Nephron progenitor cell (in vitro differentiated cells): ENCODE data around the gene PRM2.
A peak's percentile ranks its signal among the peaks of the same experiment; 100 is the strongest.

Experiments used
- DNase-seq: peaks from one replicate; pipeline ENCODE4 v3.0.0; 2021
- H3K27ac Mint-ChIP-seq: 2 replicates; pipeline ENCODE4 v1.8.0; 2021; ENCODE audit warnings: mild to moderate bottlenecking, moderate library complexity, mixed read lengths
- H3K27me3 Mint-ChIP-seq: 2 replicates; pipeline ENCODE4 v1.8.0; 2021; ENCODE audit warnings: mild to moderate bottlenecking, low read depth, mixed read lengths; ENCODE audit not compliant: poor library complexity
- H3K36me3 Mint-ChIP-seq: 2 replicates; pipeline ENCODE4 v1.8.0; 2021; ENCODE audit warnings: low read depth, mixed read lengths
- H3K4me1 Mint-ChIP-seq: 2 replicates; pipeline ENCODE4 v1.8.0; 2021; ENCODE audit warnings: mixed read lengths
- H3K4me3 Mint-ChIP-seq: 2 replicates; pipeline ENCODE4 v1.8.0; 2021; ENCODE audit warnings: mild to moderate bottlenecking, moderate library complexity, mixed read lengths
- H3K9me3 Mint-ChIP-seq: 2 replicates; pipeline ENCODE4 v1.8.0; 2021; ENCODE audit warnings: mild to moderate bottlenecking, moderate library complexity, mixed read lengths
- TF ChIP-seq, protein P1 (sequence below): fragments of 200-600 bp; sonication (generic); IDR thresholded peaks from 2 replicates; pipeline ENCODE4 v1.5.0; 2021; ENCODE audit warnings: antibody characterized with exemption

The PRM2 gene

GRCh38 chr16:11276143-11276895, at the start of gene PRM2:
Gene PRM2, minus strand, starts transcription at chr16:11276480. Its CDS starts 110 bp downstream, at chr16:11276370.
- Mint-ChIP-seq H3K4me3 (no peak within 1 kb of the TSS), H3K27me3 (peaks cover 8% of the 10 kb centered on the region), H3K36me3 (no peaks in the 10 kb centered on the region), H3K27ac (no peak within 1 kb of the TSS), H3K4me1 (peaks cover 48% of the 10 kb centered on the region), H3K9me3 (peaks cover 3% of the 10 kb centered on the region)
- no peak for DNase-seq
- TF ChIP-seq, protein P1, sequence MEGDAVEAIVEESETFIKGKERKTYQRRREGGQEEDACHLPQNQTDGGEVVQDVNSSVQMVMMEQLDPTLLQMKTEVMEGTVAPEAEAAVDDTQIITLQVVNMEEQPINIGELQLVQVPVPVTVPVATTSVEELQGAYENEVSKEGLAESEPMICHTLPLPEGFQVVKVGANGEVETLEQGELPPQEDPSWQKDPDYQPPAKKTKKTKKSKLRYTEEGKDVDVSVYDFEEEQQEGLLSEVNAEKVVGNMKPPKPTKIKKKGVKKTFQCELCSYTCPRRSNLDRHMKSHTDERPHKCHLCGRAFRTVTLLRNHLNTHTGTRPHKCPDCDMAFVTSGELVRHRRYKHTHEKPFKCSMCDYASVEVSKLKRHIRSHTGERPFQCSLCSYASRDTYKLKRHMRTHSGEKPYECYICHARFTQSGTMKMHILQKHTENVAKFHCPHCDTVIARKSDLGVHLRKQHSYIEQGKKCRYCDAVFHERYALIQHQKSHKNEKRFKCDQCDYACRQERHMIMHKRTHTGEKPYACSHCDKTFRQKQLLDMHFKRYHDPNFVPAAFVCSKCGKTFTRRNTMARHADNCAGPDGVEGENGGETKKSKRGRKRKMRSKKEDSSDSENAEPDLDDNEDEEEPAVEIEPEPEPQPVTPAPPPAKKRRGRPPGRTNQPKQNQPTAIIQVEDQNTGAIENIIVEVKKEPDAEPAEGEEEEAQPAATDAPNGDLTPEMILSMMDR, result no peak

DNA sequence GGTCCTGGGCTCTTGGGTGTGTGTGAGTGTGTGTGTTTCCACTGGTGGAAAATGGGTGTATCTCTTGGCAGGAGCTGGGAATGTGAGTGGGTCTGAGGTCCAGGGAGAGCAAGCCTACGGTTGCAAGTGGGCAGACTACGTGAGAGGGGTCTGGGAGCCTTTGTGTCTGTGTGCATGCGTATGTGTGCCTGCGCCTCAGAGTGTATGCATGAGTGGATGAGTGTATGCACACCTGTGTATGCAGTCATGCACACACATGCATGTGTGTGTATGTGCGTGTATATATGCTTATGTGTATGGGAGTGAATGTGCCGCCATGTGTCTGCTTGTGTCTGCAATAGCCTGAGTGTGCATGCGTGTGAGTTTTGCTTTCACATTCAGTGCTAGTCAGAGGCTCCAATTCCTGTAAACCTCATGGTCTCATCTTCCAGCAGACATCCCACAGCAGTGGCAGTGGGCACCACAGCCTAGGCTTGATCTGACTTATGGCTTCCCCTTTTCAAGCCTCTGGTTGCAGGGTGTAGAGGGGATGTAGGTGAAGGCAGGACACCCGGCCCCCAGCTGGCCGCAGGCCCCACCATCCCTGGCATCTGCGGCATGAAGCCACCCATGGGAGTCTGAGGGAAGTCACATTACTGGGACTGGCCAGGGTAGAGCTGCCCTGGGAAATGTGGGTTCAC, 49.3 kb upstream of the PRM2 start:
- Mint-ChIP-seq H3K27ac (no peak overlapping the region), H3K4me3 (no peak overlapping the region), H3K9me3 (peaks cover 6% of the 10 kb centered on the region), H3K27me3 (peaks cover 13% of the 10 kb centered on the region), H3K36me3 (no peaks in the 10 kb centered on the region), H3K4me1 (peaks cover 64% of the 10 kb centered on the region)
- TF ChIP-seq, protein P1, result no peak
- DNase-seq, result no peak

- H3K4me3 Mint-ChIP-seq, result no peak overlapping the region
- peaks cover 47% of the 10 kb centered on the region for H3K4me1 Mint-ChIP-seq
- peaks cover 9% of the 10 kb centered on the region for H3K27me3 Mint-ChIP-seq
- no peak overlapping the region for H3K27ac Mint-ChIP-seq
- H3K9me3 Mint-ChIP-seq, result peaks cover 6% of the 10 kb centered on the region
- TF ChIP-seq, protein P1, result no peak
- DNase-seq, result no peak
- H3K36me3 Mint-ChIP-seq, result no peaks in the 10 kb centered on the region
Observed at GRCh38 chr16:11323551-11324336, 47.5 kb upstream of the PRM2 start.

GRCh38 chr16:11322823-11323222, 46.5 kb upstream of the PRM2 start:
- Mint-ChIP-seq H3K27ac (peak overlapping the region; percentile 83), H3K9me3 (peaks cover 3% of the 10 kb centered on the region), H3K27me3 (peaks cover 4% of the 10 kb centered on the region), H3K4me1 (peaks cover 38% of the 10 kb centered on the region), H3K4me3 (no peak overlapping the region), H3K36me3 (no peaks in the 10 kb centered on the region)
- DNase-seq, result no peak
- TF ChIP-seq, protein P1, result no peak

DNA sequence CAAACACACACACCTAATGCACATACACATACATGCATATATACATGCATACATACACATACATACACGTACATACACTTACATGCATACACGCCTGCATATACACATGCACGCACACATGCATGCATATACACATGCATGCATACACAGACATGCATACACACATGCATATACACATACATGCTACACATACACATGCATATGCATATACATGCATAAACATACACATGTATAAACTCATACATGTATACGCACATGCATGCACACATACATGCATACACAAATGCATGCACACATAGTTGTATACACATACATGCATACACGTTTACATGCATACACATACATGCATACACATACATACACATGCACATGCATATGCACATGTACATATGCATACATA, 45.4 kb upstream of the PRM2 start:
- Mint-ChIP-seq H3K4me1 (peaks cover 29% of the 10 kb centered on the region), H3K27ac (no peak overlapping the region), H3K4me3 (no peak overlapping the region), H3K36me3 (no peaks in the 10 kb centered on the region), H3K9me3 (no peaks in the 10 kb centered on the region), H3K27me3 (peaks cover 5% of the 10 kb centered on the region)
- no peak for DNase-seq
- TF ChIP-seq, protein P1, result no peak
